ENCODE data around the gene LRRC17. TPM values are rescaled to one million over a fixed set of nuclear protein-coding genes. Genes with fewer than 3 reads are reported as not detected.

LRRC17 gene
- total and polyA plus RNA-seq, 9 of the 15 experiments (the other 6 are each of a cell fraction or from before 2014, with no cell fraction given) = 0.03 to 0.18 (median 0.12) TPM; not detected in 5

- no peak for TF ChIP-seq TSHZ1 (CRISPR knock-in tag; IDR thresholded peaks at IDR 0.05)
- TF ChIP-seq SP1 (CRISPR knock-in tag; IDR thresholded peaks at IDR 0.05) = peak; percentile 39; the same call in 1 of the 2 replicates
- no peak for TF ChIP-seq ZNF449 (CRISPR knock-in tag; IDR thresholded peaks at IDR 0.05)
- no peak for TF ChIP-seq PHB (CRISPR knock-in tag; IDR thresholded peaks at IDR 0.05)
- no peak for TF ChIP-seq NCOA6 (IDR thresholded peaks at IDR 0.05)
- TF ChIP-seq CCAR2 (IDR thresholded peaks at IDR 0.05; ENCODE audit: low read depth, low read length) = no peak
- TF ChIP-seq IRF1 (CRISPR knock-in tag; IDR thresholded peaks at IDR 0.05; ENCODE audit: borderline replicate concordance) = no peak
- no peak for TF ChIP-seq DMBX1 (CRISPR knock-in tag; IDR thresholded peaks at IDR 0.05; ENCODE audit: borderline replicate concordance)
- no peak for TF ChIP-seq ATF2 (CRISPR knock-in tag; IDR thresholded peaks at IDR 0.05)
- TF ChIP-seq DNMT1 (IDR thresholded peaks at IDR 0.05) = no peak
- TF ChIP-seq NONO (IDR thresholded peaks at IDR 0.05; ENCODE audit: low read depth in 2 of 2, low read length in 1 of 2) = no peak
- peak; percentile 14 for TF ChIP-seq POLR2B (IDR thresholded peaks at IDR 0.05; ENCODE audit: low read depth, partially characterized antibody)
- TF ChIP-seq LARP7 (IDR thresholded peaks at IDR 0.05) = no peak
- 0 out of 2 replicates have a peak, but pooled peaks have one; percentile 12 for TF ChIP-seq ETV5 (CRISPR knock-in tag; IDR thresholded peaks at IDR 0.05; ENCODE audit: low read depth)
- no peak for TF ChIP-seq NFYB (IDR thresholded peaks at IDR 0.05; ENCODE audit: extremely low read depth, insufficient read length)
- no peak for TF ChIP-seq FOXM1 (IDR thresholded peaks at IDR 0.05; ENCODE audit: low read depth)
- no peak for TF ChIP-seq FOXM1 (CRISPR knock-in tag; IDR thresholded peaks at IDR 0.05; ENCODE audit: low read depth)
- TF ChIP-seq ARID1B (IDR thresholded peaks at IDR 0.05) = peak; percentile 54
- no peak for TF ChIP-seq SIN3B (IDR thresholded peaks at IDR 0.05; ENCODE audit: low read depth)
- TF ChIP-seq SRSF1 (IDR thresholded peaks at IDR 0.05; ENCODE audit: low read depth, low read length) = no peak
- TF ChIP-seq ZEB2 (IDR thresholded peaks at IDR 0.05) = 0 out of 2 replicates have a peak, but pooled peaks have one; percentile 44
- TF ChIP-seq MEF2D (tag; conservative IDR thresholded peaks at IDR 0.05; ENCODE audit: low read depth) = no peak
- 0 out of 2 replicates have a peak, but pooled peaks have one; percentile 20 for TF ChIP-seq L3MBTL2 (IDR thresholded peaks at IDR 0.05)
- TF ChIP-seq TCFL5 (CRISPR knock-in tag; conservative IDR thresholded peaks at IDR 0.05) = no peak
Measured at GRCh38 chr7:102988088-102988487, 75.3 kb downstream of the LRRC17 start (continued).
